ENCODE results near the gene DYRK3. TPM values are rescaled to one million over a fixed set of nuclear protein-coding genes. Genes with fewer than 3 reads are reported as not detected.

The DYRK3 gene
- total and polyA plus RNA-seq, 7 donors: 0.60 to 7.8 (median 3.2) TPM

- 95 to 96% methylated on average over 7 of the region's 7 CpGs for WGBS, 2 donors
- Histone ChIP-seq H3K27ac (no peak overlapping the region), H3K4me3 (no peak overlapping the region), H3K27me3 (no peaks in the 10 kb centered on the region), H3K36me3 (peaks cover 35 to 94% (median 49%) of the 10 kb centered on the region in 4 donors), H3K9me3 (no peaks in the 10 kb centered on the region), H3K4me1 (peaks cover 0 to 16% (median 12%) of the 10 kb centered on the region in 4 donors)
- DNase-seq: no peak
- TF ChIP-seq POLR2AphosphoS5 (IDR thresholded peaks at IDR 0.05) (no peak), POLR2A (IDR thresholded peaks at IDR 0.05) (no peak), EP300 (IDR thresholded peaks at IDR 0.05) (no peak), CTCF (IDR thresholded peaks at IDR 0.05) (no peak)
- intact Hi-C loops (cut with DNase I): no loop called here
Observed at GRCh38 chr1:206593351-206593925, 41.9 kb upstream of the DYRK3 start.

- no peaks in the 10 kb centered on the region for H3K9me3 ChIP-seq
- 53 to 82% methylated on average over 7 of the region's 7 CpGs for WGBS, 2 donors
- H3K27me3 ChIP-seq: no peaks in the 10 kb centered on the region
- no peaks in the 10 kb centered on the region for H3K4me1 ChIP-seq
- TF ChIP-seq CTCF (IDR thresholded peaks at IDR 0.05) (no peak), POLR2AphosphoS5 (IDR thresholded peaks at IDR 0.05) (no peak), EP300 (IDR thresholded peaks at IDR 0.05) (no peak), POLR2A (IDR thresholded peaks at IDR 0.05) (no peak)
- peaks cover 55 to 100% (median 68%) of the 10 kb centered on the region in 4 donors for H3K36me3 ChIP-seq
- intact Hi-C loops (cut with DNase I): no loop called here
- no peak overlapping the region for H3K27ac ChIP-seq
- DNase-seq: no peak
- H3K4me3 ChIP-seq: no peak overlapping the region
Observed at GRCh38 chr1:206595581-206596318, 39.6 kb upstream of the DYRK3 start.

- no peak for DNase-seq
- Histone ChIP-seq H3K27ac (no peak overlapping the region), H3K4me3 (no peak overlapping the region), H3K9me3 (no peaks in the 10 kb centered on the region), H3K27me3 (no peaks in the 10 kb centered on the region), H3K36me3 (peaks cover 54 to 100% (median 66%) of the 10 kb centered on the region in 4 donors), H3K4me1 (no peaks in the 10 kb centered on the region)
- intact Hi-C loops (cut with DNase I): no loop called here
- 87 to 96% methylated on average over 1 of the region's 1 CpG for WGBS, 2 donors
- TF ChIP-seq EP300 (IDR thresholded peaks at IDR 0.05) (no peak), POLR2AphosphoS5 (IDR thresholded peaks at IDR 0.05) (no peak), CTCF (IDR thresholded peaks at IDR 0.05) (no peak), POLR2A (IDR thresholded peaks at IDR 0.05) (no peak)
Observed at GRCh38 chr1:206596319-206596666, 39.0 kb upstream of the DYRK3 start.

- Histone ChIP-seq H3K27ac (no peak overlapping the region), H3K4me3 (no peak overlapping the region), H3K4me1 (no peaks in the 10 kb centered on the region), H3K27me3 (no peaks in the 10 kb centered on the region), H3K36me3 (peaks cover 45 to 99% (median 69%) of the 10 kb centered on the region in 4 donors), H3K9me3 (no peaks in the 10 kb centered on the region)
- intact Hi-C loops (cut with DNase I): no loop called here
- no peak for DNase-seq
- WGBS, 2 donors: 93 to 96% methylated on average over 3 of the region's 3 CpGs
- TF ChIP-seq EP300 (IDR thresholded peaks at IDR 0.05) (no peak), CTCF (IDR thresholded peaks at IDR 0.05) (no peak), POLR2AphosphoS5 (IDR thresholded peaks at IDR 0.05) (no peak)
Observed at GRCh38 chr1:206600527-206600926, 34.8 kb upstream of the DYRK3 start.
